ENCODE measurements around the gene SLC39A7. TPM values are rescaled to one million over a fixed set of nuclear protein-coding genes. Genes with fewer than 3 reads are reported as not detected.

The SLC39A7 gene
- total and polyA plus RNA-seq, 2 of the 13 experiments (the other 11 are each of a cell fraction or from before 2014, with no cell fraction given), result 142 to 229 TPM

- TF ChIP-seq, protein P1, sequence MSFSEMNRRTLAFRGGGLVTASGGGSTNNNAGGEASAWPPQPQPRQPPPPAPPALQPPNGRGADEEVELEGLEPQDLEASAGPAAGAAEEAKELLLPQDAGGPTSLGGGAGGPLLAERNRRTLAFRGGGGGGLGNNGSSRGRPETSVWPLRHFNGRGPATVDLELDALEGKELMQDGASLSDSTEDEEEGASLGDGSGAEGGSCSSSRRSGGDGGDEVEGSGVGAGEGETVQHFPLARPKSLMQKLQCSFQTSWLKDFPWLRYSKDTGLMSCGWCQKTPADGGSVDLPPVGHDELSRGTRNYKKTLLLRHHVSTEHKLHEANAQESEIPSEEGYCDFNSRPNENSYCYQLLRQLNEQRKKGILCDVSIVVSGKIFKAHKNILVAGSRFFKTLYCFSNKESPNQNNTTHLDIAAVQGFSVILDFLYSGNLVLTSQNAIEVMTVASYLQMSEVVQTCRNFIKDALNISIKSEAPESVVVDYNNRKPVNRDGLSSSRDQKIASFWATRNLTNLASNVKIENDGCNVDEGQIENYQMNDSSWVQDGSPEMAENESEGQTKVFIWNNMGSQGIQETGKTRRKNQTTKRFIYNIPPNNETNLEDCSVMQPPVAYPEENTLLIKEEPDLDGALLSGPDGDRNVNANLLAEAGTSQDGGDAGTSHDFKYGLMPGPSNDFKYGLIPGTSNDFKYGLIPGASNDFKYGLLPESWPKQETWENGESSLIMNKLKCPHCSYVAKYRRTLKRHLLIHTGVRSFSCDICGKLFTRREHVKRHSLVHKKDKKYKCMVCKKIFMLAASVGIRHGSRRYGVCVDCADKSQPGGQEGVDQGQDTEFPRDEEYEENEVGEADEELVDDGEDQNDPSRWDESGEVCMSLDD (CRISPR knock-in tag; IDR thresholded peaks at IDR 0.05; ENCODE audit: borderline replicate concordance), result no peak
- TF ChIP-seq ZNF274 (CRISPR knock-in tag; IDR thresholded peaks at IDR 0.05) (peak; percentile 48; the same call in 1 of the 2 replicates), ZNF660 (CRISPR knock-in tag; IDR thresholded peaks at IDR 0.05; ENCODE audit: borderline replicate concordance, low read depth) (no peak), MYC (CRISPR knock-in tag; IDR thresholded peaks at IDR 0.05; ENCODE audit: borderline replicate concordance) (no peak), RBAK (CRISPR knock-in tag; IDR thresholded peaks at IDR 0.05) (no peak), ZNF225 (CRISPR knock-in tag; IDR thresholded peaks at IDR 0.05) (0 out of 2 replicates have a peak, but pooled peaks have one; percentile 57), ZSCAN25 (CRISPR knock-in tag; IDR thresholded peaks at IDR 0.05) (peak; percentile 35; the same call in 1 of the 2 replicates), CBX2 (IDR thresholded peaks at IDR 0.05; ENCODE audit: low read depth, low read length) (no peak), CBX2 (CRISPR knock-in tag; IDR thresholded peaks at IDR 0.05; ENCODE audit: low read depth) (no peak), ZZZ3 (CRISPR knock-in tag; IDR thresholded peaks at IDR 0.05; ENCODE audit: borderline replicate concordance) (0 out of 2 replicates have a peak, but pooled peaks have one; percentile 0), PHB2 (IDR thresholded peaks at IDR 0.05; ENCODE audit: partially characterized antibody) (no peak), BRD4 (CRISPR knock-in tag; IDR thresholded peaks at IDR 0.05) (no peak; the same call in none of the 2 replicates), ZNF547 (CRISPR knock-in tag; IDR thresholded peaks at IDR 0.05) (0 out of 2 replicates have a peak, but pooled peaks have one; percentile 71), TBP (CRISPR knock-in tag; IDR thresholded peaks at IDR 0.05) (0 out of 2 replicates have a peak, but pooled peaks have one; percentile 49)
- TF ChIP-seq, protein P2, sequence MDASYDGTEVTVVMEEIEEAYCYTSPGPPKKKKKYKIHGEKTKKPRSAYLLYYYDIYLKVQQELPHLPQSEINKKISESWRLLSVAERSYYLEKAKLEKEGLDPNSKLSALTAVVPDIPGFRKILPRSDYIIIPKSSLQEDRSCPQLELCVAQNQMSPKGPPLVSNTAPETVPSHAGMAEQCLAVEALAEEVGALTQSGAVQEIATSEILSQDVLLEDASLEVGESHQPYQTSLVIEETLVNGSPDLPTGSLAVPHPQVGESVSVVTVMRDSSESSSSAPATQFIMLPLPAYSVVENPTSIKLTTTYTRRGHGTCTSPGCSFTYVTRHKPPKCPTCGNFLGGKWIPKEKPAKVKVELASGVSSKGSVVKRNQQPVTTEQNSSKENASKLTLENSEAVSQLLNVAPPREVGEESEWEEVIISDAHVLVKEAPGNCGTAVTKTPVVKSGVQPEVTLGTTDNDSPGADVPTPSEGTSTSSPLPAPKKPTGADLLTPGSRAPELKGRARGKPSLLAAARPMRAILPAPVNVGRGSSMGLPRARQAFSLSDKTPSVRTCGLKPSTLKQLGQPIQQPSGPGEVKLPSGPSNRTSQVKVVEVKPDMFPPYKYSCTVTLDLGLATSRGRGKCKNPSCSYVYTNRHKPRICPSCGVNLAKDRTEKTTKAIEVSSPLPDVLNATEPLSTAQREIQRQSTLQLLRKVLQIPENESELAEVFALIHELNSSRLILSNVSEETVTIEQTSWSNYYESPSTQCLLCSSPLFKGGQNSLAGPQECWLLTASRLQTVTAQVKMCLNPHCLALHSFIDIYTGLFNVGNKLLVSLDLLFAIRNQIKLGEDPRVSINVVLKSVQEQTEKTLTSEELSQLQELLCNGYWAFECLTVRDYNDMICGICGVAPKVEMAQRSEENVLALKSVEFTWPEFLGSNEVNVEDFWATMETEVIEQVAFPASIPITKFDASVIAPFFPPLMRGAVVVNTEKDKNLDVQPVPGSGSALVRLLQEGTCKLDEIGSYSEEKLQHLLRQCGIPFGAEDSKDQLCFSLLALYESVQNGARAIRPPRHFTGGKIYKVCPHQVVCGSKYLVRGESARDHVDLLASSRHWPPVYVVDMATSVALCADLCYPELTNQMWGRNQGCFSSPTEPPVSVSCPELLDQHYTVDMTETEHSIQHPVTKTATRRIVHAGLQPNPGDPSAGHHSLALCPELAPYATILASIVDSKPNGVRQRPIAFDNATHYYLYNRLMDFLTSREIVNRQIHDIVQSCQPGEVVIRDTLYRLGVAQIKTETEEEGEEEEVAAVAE (CRISPR knock-in tag; IDR thresholded peaks at IDR 0.05; ENCODE audit: borderline replicate concordance), result no peak
- TF ChIP-seq, protein P3, sequence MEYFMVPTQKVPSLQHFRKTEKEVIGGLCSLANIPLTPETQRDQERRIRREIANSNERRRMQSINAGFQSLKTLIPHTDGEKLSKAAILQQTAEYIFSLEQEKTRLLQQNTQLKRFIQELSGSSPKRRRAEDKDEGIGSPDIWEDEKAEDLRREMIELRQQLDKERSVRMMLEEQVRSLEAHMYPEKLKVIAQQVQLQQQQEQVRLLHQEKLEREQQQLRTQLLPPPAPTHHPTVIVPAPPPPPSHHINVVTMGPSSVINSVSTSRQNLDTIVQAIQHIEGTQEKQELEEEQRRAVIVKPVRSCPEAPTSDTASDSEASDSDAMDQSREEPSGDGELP (IDR thresholded peaks at IDR 0.05; ENCODE audit: borderline replicate concordance, low read depth), result no peak
- TF ChIP-seq, protein P4, sequence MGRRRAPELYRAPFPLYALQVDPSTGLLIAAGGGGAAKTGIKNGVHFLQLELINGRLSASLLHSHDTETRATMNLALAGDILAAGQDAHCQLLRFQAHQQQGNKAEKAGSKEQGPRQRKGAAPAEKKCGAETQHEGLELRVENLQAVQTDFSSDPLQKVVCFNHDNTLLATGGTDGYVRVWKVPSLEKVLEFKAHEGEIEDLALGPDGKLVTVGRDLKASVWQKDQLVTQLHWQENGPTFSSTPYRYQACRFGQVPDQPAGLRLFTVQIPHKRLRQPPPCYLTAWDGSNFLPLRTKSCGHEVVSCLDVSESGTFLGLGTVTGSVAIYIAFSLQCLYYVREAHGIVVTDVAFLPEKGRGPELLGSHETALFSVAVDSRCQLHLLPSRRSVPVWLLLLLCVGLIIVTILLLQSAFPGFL (CRISPR knock-in tag; IDR thresholded peaks at IDR 0.05), result peak; percentile 62; the same call in 1 of the 2 replicates
- TF ChIP-seq, protein P5, sequence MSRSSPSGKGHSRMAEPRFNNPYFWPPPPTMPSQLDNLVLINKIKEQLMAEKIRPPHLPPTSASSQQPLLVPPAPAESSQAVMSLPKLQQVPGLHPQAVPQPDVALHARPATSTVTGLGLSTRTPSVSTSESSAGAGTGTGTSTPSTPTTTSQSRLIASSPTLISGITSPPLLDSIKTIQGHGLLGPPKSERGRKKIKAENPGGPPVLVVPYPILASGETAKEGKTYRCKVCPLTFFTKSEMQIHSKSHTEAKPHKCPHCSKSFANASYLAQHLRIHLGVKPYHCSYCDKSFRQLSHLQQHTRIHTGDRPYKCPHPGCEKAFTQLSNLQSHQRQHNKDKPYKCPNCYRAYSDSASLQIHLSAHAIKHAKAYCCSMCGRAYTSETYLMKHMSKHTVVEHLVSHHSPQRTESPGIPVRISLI (CRISPR knock-in tag; IDR thresholded peaks at IDR 0.05; ENCODE audit: borderline replicate concordance), result no peak
Measured at GRCh38 chr6:33249732-33250630, 49.3 kb downstream of the SLC39A7 start (continued).
